Endometrial microvascular endothelial cells (primary cell): Measurements from ENCODE around the gene SMPDL3B. TPM values are rescaled to one million over a fixed set of nuclear protein-coding genes. Genes with fewer than 3 reads are reported as not detected.

Experiments used
- in situ Hi-C: cut with HindIII; loops from 2 replicates; pipeline ENCODE4 v1.10.0; 2017; ENCODE audit warnings: low sequenced_read_pairs, low pct_unique_long_range_greater_than_20kb; ENCODE audit errors: inconsistent ontology term
- total RNA-seq: library from RNA; depleted of rRNA; stranded (reverse); fragments of >200 nt; gene quantifications from one replicate; pipeline ENCODE4 v1.2.3, GENCODE V29; 2015; ENCODE audit errors: inconsistent ontology term

The SMPDL3B gene
- 0.37 TPM for total RNA-seq

DNA sequence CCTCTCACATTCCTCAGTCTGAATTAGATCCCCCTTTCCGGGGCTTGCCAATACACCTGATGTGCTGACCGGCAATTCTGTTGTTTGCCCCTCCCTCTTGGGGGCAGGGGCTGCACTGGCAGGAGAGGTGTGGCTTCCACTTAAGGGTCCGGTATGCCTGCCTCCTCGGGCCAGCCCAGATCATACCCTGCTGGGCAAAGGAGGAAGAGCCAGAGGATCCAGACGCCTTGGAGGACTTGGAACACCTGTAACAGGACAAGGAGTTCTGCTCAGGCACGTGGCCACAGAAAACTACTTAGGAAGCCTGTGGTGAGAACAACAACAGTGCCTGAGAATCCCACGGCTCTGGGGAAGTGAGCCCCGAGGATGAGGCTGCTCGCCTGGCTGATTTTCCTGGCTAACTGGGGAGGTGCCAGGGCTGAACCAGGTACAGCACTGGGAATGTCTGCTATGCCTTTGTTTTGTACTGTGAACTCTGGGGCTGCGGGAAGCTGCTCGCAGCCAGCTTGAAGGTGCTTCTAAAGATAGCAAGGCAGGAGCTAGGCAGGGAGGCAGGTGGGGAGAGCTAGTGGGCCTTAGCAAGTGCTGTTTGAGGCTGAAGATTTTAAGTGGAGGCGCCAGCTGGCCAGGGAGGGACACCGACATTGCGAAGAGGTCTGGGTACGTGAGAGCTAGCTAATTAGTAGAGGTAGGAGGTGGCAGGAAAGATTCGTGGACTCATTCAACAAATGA, at the start of gene SMPDL3B:
Gene SMPDL3B, plus strand, starts transcription at position 183 of the 732 bp plus-strand sequence. Its CDS starts 184 bp downstream, at position 367.
- in situ Hi-C loops = no loop called here

DNA sequence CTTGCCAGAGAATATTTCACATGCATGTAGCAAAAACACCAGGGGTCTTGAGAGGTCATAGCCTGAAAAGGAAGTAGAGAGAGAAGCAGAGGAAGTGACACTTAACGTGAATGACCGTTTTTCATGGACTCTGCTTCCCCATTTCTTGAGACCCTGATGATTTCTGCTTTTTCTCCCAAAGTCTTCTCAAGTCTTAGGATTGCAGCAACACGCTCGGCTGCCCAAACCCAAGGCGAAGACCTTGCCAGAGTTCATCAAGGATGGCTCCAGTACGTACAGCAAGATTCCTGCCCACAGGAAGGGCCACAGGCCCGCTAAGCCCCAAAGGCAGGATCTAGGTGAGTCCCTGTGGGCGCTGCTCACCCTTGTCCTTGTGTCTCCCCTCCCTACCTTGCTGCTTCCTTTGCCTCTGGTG, 49.7 kb upstream of the SMPDL3B start:
- in situ Hi-C loops = no loop called here

DNA sequence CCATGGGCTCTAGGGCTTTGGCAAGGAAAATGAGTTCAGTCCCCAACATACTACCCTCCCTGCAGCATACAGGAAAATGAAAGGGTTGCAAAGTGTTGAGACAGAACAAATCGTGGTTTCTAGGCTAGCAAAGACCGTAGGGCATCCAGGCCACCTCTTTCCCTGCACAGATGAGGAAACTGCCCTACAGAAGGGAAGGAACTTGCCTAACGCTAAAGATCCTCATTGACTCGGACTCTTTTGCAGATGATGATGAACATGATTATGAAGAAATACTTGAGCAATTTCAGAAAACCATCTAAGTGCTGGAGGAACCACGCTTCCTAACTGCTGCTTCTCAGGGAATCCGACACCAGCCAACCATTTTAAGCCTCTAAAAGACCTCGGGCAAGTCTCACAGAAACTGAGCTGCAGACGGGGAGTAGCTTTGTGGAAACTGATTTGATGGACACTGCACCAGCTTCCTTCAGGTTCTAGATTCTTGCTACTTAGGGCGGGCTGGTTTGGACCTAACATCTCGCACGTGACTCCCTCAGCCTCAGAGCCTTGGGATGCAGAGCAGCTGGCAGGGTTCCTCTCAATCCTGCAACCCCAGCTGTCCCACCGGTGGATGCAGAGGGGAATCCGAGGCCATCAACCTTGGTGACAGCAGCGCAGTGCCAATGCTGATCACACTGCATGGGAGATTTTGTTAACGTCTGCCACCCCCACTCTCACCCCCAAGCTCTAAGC, 49.0 kb upstream of the SMPDL3B start:
- in situ Hi-C loops = no loop called here

DNA sequence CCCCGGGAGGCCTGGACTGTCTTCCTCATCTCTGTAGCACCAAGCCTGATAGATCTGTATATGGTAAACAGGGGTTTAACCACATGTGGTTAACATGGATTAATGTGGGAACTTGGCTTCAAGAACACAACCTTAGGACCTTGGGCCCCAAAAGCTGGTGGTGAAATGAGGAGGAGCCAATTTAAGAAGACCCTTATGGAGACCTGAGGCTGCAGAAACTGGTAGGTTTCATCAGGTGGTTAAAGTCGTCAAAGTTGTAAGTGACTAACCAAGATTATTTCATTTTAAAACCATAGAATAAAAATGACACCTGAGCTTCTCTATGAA, 48.5 kb upstream of the SMPDL3B start:
- in situ Hi-C loops = no loop called here

DNA sequence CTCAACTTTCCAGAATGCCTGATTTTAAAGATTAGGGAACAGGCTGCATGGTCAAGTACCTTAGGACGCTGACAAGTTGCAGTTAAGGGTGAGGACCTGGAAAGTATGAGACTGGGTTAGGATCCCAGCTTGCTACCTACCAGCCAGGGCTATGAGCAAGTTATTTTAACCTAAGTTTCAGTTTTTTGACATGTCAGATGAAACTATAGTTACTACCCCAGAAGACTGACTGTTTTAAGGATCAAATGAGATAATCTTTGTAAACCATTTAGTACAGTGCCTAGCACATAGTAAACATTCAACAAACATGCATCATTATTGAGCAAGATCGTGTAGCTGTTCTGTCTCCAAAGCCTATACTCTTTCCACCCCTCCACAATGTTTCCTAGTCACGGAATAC, 48.1 kb upstream of the SMPDL3B start:
- in situ Hi-C loops = no loop called here

DNA sequence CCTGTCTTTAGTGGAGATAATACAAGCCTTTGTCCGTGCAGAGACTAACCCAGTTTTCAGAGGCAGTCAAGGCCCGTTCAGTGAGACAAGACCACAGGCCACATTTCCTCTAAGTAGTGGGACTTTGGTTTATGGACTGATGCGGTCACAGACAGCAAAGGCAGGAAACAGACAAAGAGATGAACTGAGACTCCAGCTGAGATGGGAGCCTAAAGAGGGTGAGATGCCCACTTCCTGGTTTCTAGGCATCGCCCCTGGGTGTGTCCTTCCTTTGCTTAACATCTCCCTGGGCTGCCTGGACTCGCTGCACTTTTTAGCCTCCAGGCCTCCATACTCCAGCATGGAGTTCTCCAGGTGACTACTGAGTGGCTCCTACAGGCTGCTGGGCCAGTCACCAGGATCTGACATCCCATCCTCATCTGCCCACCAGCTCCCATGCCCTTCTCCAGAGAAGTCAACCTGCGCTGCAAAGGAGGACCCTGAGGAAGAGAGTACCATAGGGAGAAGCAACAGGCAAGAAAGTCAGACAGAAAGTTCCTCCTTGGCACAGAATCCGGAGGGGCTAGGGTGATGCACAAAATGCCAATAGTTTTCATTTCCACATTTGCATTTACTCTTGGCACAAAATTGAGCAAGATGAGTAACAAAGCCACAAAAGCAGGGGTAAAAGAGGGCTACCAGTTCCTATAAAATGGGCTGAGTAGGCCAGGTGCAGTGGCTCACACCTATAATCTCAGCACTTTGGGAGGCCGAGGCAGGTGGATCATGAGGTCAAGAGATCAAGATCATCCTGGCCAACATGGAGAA, 47.4 kb upstream of the SMPDL3B start:
- in situ Hi-C loops = no loop called here

GRCh38 chr1:27889506-27889905, 45.3 kb upstream of the SMPDL3B start:
- in situ Hi-C loops = no loop called here

GRCh38 chr1:27891196-27891889, 43.5 kb upstream of the SMPDL3B start:
- in situ Hi-C loops = no loop called here

GRCh38 chr1:27894521-27894920, 40.3 kb upstream of the SMPDL3B start:
- in situ Hi-C loops = no loop called here

GRCh38 chr1:27906759-27907158, 28.0 kb upstream of the SMPDL3B start:
- in situ Hi-C loops = no loop called here

GRCh38 chr1:27912429-27912828, 22.4 kb upstream of the SMPDL3B start:
- in situ Hi-C loops = no loop called here

DNA sequence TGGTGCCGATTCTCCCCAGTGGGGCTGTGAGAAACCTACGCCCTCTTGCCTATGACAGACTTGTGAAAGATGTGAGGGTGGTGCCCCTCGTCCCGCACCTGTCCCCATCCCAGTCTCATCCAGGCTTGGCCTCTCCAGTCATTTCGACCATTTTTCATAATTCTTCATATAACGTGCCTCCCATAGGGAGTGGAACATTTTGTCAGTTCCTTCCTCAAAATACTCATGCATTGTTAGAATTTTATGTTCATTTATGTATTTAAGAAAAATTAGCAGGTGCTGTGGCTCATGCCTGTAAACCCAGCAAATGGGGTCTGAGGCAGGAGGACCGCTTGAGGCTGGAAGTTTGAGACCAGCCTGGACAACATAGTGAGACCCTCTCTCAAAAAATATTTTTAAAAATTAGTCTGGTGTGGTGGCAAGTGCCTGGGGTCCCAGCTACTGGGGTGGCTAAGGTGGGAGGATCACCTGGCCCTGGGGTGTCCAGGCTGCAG, 19.7 kb upstream of the SMPDL3B start:
- in situ Hi-C loops = no loop called here

GRCh38 chr1:27922272-27922671, 12.5 kb upstream of the SMPDL3B start:
- in situ Hi-C loops = no loop called here

DNA sequence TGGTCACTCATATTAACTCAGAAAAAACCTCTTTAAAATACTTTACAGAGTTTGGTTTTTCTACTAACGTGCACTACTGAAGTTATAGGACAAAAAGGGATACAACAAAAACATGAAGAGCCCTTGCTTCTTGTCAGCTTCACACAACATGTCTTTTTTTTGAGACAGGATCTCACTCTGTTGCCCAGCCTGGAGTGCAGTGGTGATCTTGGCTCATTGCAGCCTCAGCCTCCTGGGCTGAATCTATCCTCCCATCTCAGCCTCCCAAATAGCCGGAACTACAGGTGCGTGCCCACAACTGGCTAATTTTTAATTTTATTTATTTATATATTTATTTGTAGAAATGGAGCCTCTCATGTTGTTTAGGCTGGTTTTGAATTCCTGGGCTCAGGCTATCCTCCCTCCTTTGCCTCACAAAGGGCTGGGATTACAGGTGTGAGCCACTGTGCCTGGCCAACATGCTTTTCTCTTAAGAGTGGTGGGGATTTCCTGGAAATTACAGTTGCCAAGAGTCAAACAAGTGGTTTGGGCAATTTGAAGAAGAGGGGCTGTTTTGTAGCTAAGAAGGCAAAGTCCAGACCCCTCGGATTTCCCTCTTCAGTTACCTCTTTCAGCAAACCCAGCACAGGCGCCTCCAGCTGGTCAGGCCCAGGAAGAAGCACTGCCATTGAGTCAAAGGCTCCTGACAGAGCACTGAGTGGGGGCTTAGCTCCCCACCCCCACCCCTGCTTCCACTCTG, 6.4 kb upstream of the SMPDL3B start:
- in situ Hi-C loops = no loop called here

GRCh38 chr1:27931184-27931583, 3.6 kb upstream of the SMPDL3B start:
- in situ Hi-C loops = no loop called here

- in situ Hi-C loops = no loop called here
These were observed 3.0 kb upstream of the SMPDL3B start for GRCh38 chr1:27931759-27932158.

- in situ Hi-C loops = no loop called here
These were observed 921 bp downstream of the SMPDL3B start for GRCh38 chr1:27935721-27936120.

- in situ Hi-C loops = no loop called here
These were observed 1.6 kb downstream of the SMPDL3B start for GRCh38 chr1:27936370-27936769.

- in situ Hi-C loops = no loop called here
These were observed 2.7 kb downstream of the SMPDL3B start for GRCh38 chr1:27937524-27937836.
